NCI-H2081 treated with DMSO at 0.1 percent for 48 hours (cell line): ENCODE data around the gene CACNA1A.
A peak's percentile ranks its signal among the peaks of the same experiment; 100 is the strongest.

Experiments
- DNase-seq: peaks from one replicate; lab custom pipeline; 2025; lab: John Stamatoyannopoulos, UW

Gene CACNA1A

GRCh38 chr19:13163609-13164342, 342.5 kb downstream of the CACNA1A start:
- no peak for DNase-seq

- peak; percentile 33 for DNase-seq
Measured at GRCh38 chr19:13162724-13163608, 343.3 kb downstream of the CACNA1A start.

GRCh38 chr19:13160557-13160956, 345.7 kb downstream of the CACNA1A start:
- no peak for DNase-seq

- DNase-seq: no peak
Measured at GRCh38 chr19:13159713-13160112, 346.6 kb downstream of the CACNA1A start.
